ENCODE data around the gene KRTAP3-1.

The KRTAP3-1 gene

GRCh38 chr17:41012326-41013120 is 3.6 kb upstream of the KRTAP3-1 start:
- DNase-seq (ENCODE audit: low read depth), result no peak
- H3K4me3 ChIP-seq (ENCODE audit: low read length), result no peak overlapping the region
- no peak for TF ChIP-seq CTCF (conservative IDR thresholded peaks at IDR 0.05; ENCODE audit: low read depth, low read length)

- no peak for DNase-seq (ENCODE audit: low read depth)
- TF ChIP-seq CTCF (conservative IDR thresholded peaks at IDR 0.05; ENCODE audit: low read depth, low read length), result no peak
- H3K4me3 ChIP-seq (ENCODE audit: low read length), result no peak overlapping the region
Measured at GRCh38 chr17:41010441-41010840, 1.5 kb upstream of the KRTAP3-1 start.

GRCh38 chr17:41009936-41010335 is 1.0 kb upstream of the KRTAP3-1 start:
- TF ChIP-seq CTCF (conservative IDR thresholded peaks at IDR 0.05; ENCODE audit: low read depth, low read length), result no peak
- H3K4me3 ChIP-seq (ENCODE audit: low read length), result no peak overlapping the region
- DNase-seq (ENCODE audit: low read depth), result no peak

GRCh38 chr17:41009301-41009760 is 403 bp upstream of the KRTAP3-1 start:
- no peak overlapping the region for H3K4me3 ChIP-seq (ENCODE audit: low read length)
- no peak for DNase-seq (ENCODE audit: low read depth)

GRCh38 chr17:41004397-41004796 is 4.5 kb downstream of the KRTAP3-1 start:
- no peak for TF ChIP-seq CTCF (conservative IDR thresholded peaks at IDR 0.05; ENCODE audit: low read depth, low read length)
- no peak overlapping the region for H3K4me3 ChIP-seq (ENCODE audit: low read length)
- DNase-seq (ENCODE audit: low read depth), result no peak

More at GRCh38 chr17:41009301-41009760, 403 bp upstream of the KRTAP3-1 start:
- TF ChIP-seq CTCF (conservative IDR thresholded peaks at IDR 0.05; ENCODE audit: low read depth, low read length), result no peak

GRCh38 chr17:41003926-41004325 is 5.0 kb downstream of the KRTAP3-1 start:
- TF ChIP-seq CTCF (conservative IDR thresholded peaks at IDR 0.05; ENCODE audit: low read depth, low read length), result no peak
- no peak for DNase-seq (ENCODE audit: low read depth)
- H3K4me3 ChIP-seq (ENCODE audit: low read length), result no peak overlapping the region

GRCh38 chr17:41002814-41003213 is 6.1 kb downstream of the KRTAP3-1 start:
- DNase-seq (ENCODE audit: low read depth), result no peak
- no peak overlapping the region for H3K4me3 ChIP-seq (ENCODE audit: low read length)
- TF ChIP-seq CTCF (conservative IDR thresholded peaks at IDR 0.05; ENCODE audit: low read depth, low read length), result no peak
